Peyer's patch (tissue), 4 donors: ENCODE measurements around the gene ARRDC5. TPM values are rescaled to one million over a fixed set of nuclear protein-coding genes. Genes with fewer than 3 reads are reported as not detected.
A peak's percentile ranks its signal among the peaks of the same experiment; 100 is the strongest.

Experiments used
- DNase-seq, 3 donors: peaks; one replicate each; pipeline ENCODE4 v3.0.0-alpha.2; 2017 to 2019
- H3K27ac ChIP-seq, 4 donors: fragments of 200-600 bp; sonication (generic); one replicate each; pipeline ENCODE4 v1.5.1; 2016 to 2019
- H3K27me3 ChIP-seq, 2 donors: fragments of 200-600 bp; sonication (generic); one replicate each; pipeline ENCODE4 v1.5.1; 2019
- H3K36me3 ChIP-seq, 3 donors: fragments of 200-600 bp; sonication (generic); one replicate each; pipeline ENCODE4 v1.5.1; 2016 to 2019
- H3K4me1 ChIP-seq, 4 donors: fragments of 200-600 bp; sonication (generic); one replicate each; pipeline ENCODE4 v1.5.1; 2016 to 2019
- H3K4me3 ChIP-seq, 4 donors: fragments of 200-600 bp; sonication (generic); 1 replicate in 3 of 4; 2 replicates in 1 of 4; pipeline ENCODE4 v1.5.1; 2016 to 2019; ENCODE audit warnings: mild to moderate bottlenecking in 1 of 4
- H3K9me3 ChIP-seq, 4 donors: fragments of 200-600 bp; sonication (generic); one replicate each; pipeline ENCODE4 v1.5.1; 2016 to 2019; ENCODE audit warnings: mild to moderate bottlenecking in 1 of 4
- POLR2A ChIP-seq, 2 donors: fragments of 450-650 bp; IDR thresholded peaks; one replicate each; pipeline ENCODE4 v1.5.1; 2017; ENCODE audit warnings: antibody characterized with exemption in 2 of 2, mild to moderate bottlenecking in 2 of 2, moderate library complexity in 2 of 2
- total RNA-seq, 4 donors: library from RNA; depleted of rRNA; stranded (reverse); fragments of >200 nt; gene quantifications; one replicate each; pipeline ENCODE4 v1.1.0, GENCODE V29; 2016
- TF ChIP-seq, protein P1 (sequence below), 6 experiments: fragments of 450-650 bp in 4 of 6; fragments of 200-600 bp in 2 of 6; sonication (generic) in 1 of 6; IDR thresholded peaks; one replicate each; pipeline ENCODE4 v1.5.1; 2017 to 2019; ENCODE audit warnings: antibody characterized with exemption in 6 of 6, mild to moderate bottlenecking in 3 of 6, moderate library complexity in 1 of 6

The ARRDC5 gene
- total RNA-seq, 4 donors from 2014 or later: 0.76 to 8.3 (median 3.1) TPM; not detected in 1

DNA sequence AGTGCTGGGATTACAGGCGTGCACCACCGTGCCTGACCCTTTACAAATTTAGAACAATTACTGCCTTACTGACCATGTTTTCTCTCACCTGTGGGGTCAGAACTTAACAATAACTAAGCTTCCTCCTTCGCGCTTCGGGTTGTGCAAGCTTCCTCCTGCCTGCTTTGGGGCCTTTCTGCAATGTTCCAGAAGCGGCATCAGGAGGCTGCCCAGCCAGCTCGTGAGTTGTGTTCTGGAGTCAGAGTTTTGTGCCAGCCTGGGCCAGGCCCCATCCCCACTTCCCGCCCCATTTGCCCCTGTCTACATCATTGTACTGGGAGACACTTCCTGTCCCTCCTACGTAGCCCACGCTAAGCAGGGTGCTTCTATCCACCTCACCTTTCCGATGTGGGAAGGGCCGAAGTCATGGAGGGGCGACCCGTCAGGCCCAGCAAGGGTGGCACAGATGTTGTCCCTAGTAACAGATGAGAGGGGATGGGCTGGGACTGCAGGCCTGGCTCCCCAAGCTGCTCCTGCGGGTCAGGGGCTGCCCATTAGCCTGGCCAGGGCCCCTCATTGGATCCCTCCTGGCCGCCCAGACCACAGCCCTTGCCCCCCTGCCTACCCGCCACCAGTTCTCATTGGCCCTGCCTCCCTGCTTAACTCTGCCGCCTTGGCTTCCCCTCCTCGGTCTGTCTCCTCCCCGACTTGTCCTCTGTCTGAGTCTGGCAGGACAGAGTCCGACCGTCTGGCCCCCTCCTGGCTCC lies 20.0 kb upstream of the ARRDC5 start:
- Histone ChIP-seq H3K4me1 (no peaks in the 10 kb centered on the region), H3K27ac (no peak overlapping the region), H3K36me3 (no peaks in the 10 kb centered on the region), H3K4me3 (no peak overlapping the region), H3K27me3 (no peaks in the 10 kb centered on the region), H3K9me3 (no peaks in the 10 kb centered on the region)
- DNase-seq: no peak
- TF ChIP-seq, protein P1, sequence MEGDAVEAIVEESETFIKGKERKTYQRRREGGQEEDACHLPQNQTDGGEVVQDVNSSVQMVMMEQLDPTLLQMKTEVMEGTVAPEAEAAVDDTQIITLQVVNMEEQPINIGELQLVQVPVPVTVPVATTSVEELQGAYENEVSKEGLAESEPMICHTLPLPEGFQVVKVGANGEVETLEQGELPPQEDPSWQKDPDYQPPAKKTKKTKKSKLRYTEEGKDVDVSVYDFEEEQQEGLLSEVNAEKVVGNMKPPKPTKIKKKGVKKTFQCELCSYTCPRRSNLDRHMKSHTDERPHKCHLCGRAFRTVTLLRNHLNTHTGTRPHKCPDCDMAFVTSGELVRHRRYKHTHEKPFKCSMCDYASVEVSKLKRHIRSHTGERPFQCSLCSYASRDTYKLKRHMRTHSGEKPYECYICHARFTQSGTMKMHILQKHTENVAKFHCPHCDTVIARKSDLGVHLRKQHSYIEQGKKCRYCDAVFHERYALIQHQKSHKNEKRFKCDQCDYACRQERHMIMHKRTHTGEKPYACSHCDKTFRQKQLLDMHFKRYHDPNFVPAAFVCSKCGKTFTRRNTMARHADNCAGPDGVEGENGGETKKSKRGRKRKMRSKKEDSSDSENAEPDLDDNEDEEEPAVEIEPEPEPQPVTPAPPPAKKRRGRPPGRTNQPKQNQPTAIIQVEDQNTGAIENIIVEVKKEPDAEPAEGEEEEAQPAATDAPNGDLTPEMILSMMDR (IDR thresholded peaks at IDR 0.05): no peak
- TF ChIP-seq POLR2A (IDR thresholded peaks at IDR 0.05): no peak

GRCh38 chr19:4916292-4917082 lies 13.8 kb upstream of the ARRDC5 start:
- TF ChIP-seq POLR2A (IDR thresholded peaks at IDR 0.05): no peak
- TF ChIP-seq, protein P1 (IDR thresholded peaks at IDR 0.05): no peak
- no peaks in the 10 kb centered on the region for H3K9me3 ChIP-seq
- no peaks in the 10 kb centered on the region for H3K36me3 ChIP-seq
- DNase-seq: peak in 2 of 3 donors; percentile 55 to 68
- H3K27me3 ChIP-seq: no peaks in the 10 kb centered on the region
- H3K27ac ChIP-seq: peak overlapping the region; percentile 61 to 75 (median 68)
- H3K4me3 ChIP-seq: peak overlapping the region; percentile 34 to 54 (median 46)
- peaks cover 0 to 20% (median 4%) of the 10 kb centered on the region in 4 donors for H3K4me1 ChIP-seq

GRCh38 chr19:4914736-4915501 lies 12.2 kb upstream of the ARRDC5 start:
- peak overlapping the region; percentile 34 to 54 (median 46) for H3K4me3 ChIP-seq
- H3K27ac ChIP-seq: peak overlapping the region; percentile 52 to 75 (median 67)
- peak; percentile 72 to 91 (median 81) for DNase-seq
- no peaks in the 10 kb centered on the region for H3K27me3 ChIP-seq
- H3K36me3 ChIP-seq: no peaks in the 10 kb centered on the region
- no peak for TF ChIP-seq POLR2A (IDR thresholded peaks at IDR 0.05)
- TF ChIP-seq, protein P1 (IDR thresholded peaks at IDR 0.05): no peak
- peaks cover 0 to 32% (median 16%) of the 10 kb centered on the region in 4 donors for H3K4me1 ChIP-seq
- H3K9me3 ChIP-seq: no peaks in the 10 kb centered on the region

DNA sequence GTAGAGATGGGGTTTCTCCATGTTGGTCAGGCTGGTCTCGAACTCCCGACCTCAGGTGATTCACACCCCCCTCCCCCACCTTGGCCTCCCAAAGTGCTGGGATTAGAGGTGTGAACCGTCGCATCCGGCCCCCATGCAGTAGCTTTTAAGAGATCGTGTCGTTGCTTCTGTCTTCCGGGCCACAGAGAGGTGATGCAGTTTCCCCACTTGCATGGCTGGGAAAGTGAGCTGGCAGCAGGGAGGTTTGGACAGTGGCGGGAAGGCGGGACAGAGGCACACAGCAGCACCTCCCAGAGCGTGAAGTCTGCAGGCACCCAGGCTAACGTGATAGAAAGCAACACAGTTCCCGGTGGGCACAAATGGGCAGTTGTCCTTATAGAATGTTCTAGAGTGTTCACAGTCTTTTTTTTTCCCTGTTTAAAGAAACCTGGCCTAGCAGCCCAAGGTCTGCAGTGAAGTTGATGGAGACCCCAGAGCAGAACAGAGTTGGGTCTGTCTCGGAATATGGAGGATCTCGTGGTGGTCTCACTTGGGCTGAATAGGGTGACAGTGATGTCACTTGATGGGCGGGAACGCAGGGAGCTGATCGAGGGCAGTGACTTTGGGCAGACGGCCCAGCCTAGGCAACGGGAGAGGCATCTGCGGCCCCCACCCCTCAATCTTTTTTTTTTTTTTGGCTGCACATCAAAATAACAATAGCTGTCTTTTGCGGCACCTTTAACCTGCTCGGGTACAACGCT lies 11.5 kb upstream of the ARRDC5 start:
- Histone ChIP-seq H3K36me3 (no peaks in the 10 kb centered on the region), H3K4me1 (peaks cover 0 to 38% (median 21%) of the 10 kb centered on the region in 4 donors), H3K4me3 (peak overlapping the region in 3 of 4 donors; percentile 44 to 54 (median 47)), H3K27ac (peak overlapping the region; percentile 52 to 75 (median 67)), H3K9me3 (no peaks in the 10 kb centered on the region), H3K27me3 (no peaks in the 10 kb centered on the region)
- DNase-seq: peak in 2 of 3 donors; percentile 25 to 65
- TF ChIP-seq POLR2A (IDR thresholded peaks at IDR 0.05): no peak
- TF ChIP-seq, protein P1 (IDR thresholded peaks at IDR 0.05): no peak
